Parathyroid adenoma (tissue), 2 donors: ENCODE data around the gene CYP3A4.

Source experiments
- H2AFZ ChIP-seq: fragments of 300-600 bp; sonication (generic); one replicate; pipeline ENCODE4 v1.7.0; 2017; ENCODE audit warnings: antibody characterized with exemption, mild to moderate bottlenecking
- H3K27ac ChIP-seq: fragments of 300-600 bp; sonication (generic); one replicate; pipeline ENCODE4 v1.7.0; 2017
- H3K27me3 ChIP-seq: fragments of 300-600 bp; sonication (generic); one replicate; pipeline ENCODE4 v1.7.0; 2017; ENCODE audit warnings: low read length; ENCODE audit not compliant: control insufficient read depth, insufficient read depth
- H3K36me3 ChIP-seq: fragments of 300-600 bp; sonication (generic); one replicate; pipeline ENCODE4 v1.7.0; 2017; ENCODE audit warnings: low read length; ENCODE audit not compliant: control insufficient read depth, insufficient read depth
- H3K4me1 ChIP-seq: fragments of 300-600 bp; sonication (generic); one replicate; pipeline ENCODE4 v1.7.0; 2017; ENCODE audit warnings: control low read depth
- H3K4me2 ChIP-seq: fragments of 300-600 bp; sonication (generic); one replicate; pipeline ENCODE4 v1.7.0; 2017; ENCODE audit warnings: low read length
- H3K4me3 ChIP-seq: fragments of 300-600 bp; sonication (generic); one replicate; pipeline ENCODE4 v1.7.0; 2017; ENCODE audit warnings: low read depth, low read length
- H3K79me2 ChIP-seq: fragments of 300-600 bp; sonication (generic); one replicate; pipeline ENCODE4 v1.7.0; 2017; ENCODE audit warnings: control low read depth
- H3K9ac ChIP-seq: fragments of 300-600 bp; sonication (generic); one replicate; pipeline ENCODE4 v1.7.0; 2017; ENCODE audit warnings: mild to moderate bottlenecking
- H3K9me3 ChIP-seq: fragments of 300-600 bp; sonication (generic); one replicate; pipeline ENCODE4 v1.7.0; 2017; ENCODE audit warnings: low read length; ENCODE audit not compliant: control insufficient read depth
- CTCF ChIP-seq: fragments of 300-600 bp; sonication (generic); IDR thresholded peaks from one replicate; pipeline ENCODE4 v1.7.0; 2017; ENCODE audit warnings: antibody characterized with exemption, mild to moderate bottlenecking
- donor health status: primary hyperparathyroidism.

Gene CYP3A4

GRCh38 chr7:99742737-99743394 is 41.1 kb downstream of the CYP3A4 start:
- H2AFZ ChIP-seq: no peak overlapping the region
- H3K4me3 ChIP-seq: no peak overlapping the region
- no peaks in the 10 kb centered on the region for H3K36me3 ChIP-seq
- no peak overlapping the region for H3K4me2 ChIP-seq
- H3K4me1 ChIP-seq: no peaks in the 10 kb centered on the region
- no peaks in the 10 kb centered on the region for H3K27me3 ChIP-seq
- H3K9me3 ChIP-seq: no peaks in the 10 kb centered on the region
- no peak overlapping the region for H3K27ac ChIP-seq
- TF ChIP-seq CTCF: no peak
- no peaks in the 10 kb centered on the region for H3K79me2 ChIP-seq
- H3K9ac ChIP-seq: no peak overlapping the region

- Histone ChIP-seq H3K27ac (no peak overlapping the region), H3K4me3 (no peak overlapping the region), H3K27me3 (no peaks in the 10 kb centered on the region), H3K9ac (no peak overlapping the region), H3K36me3 (no peaks in the 10 kb centered on the region), H3K79me2 (no peaks in the 10 kb centered on the region), H3K4me1 (no peaks in the 10 kb centered on the region), H3K4me2 (no peak overlapping the region), H2AFZ (no peak overlapping the region), H3K9me3 (no peaks in the 10 kb centered on the region)
- TF ChIP-seq CTCF: no peak
Observed at GRCh38 chr7:99741441-99741795, 42.6 kb downstream of the CYP3A4 start.

GRCh38 chr7:99740573-99741440 is 43.2 kb downstream of the CYP3A4 start:
- H2AFZ ChIP-seq: no peak overlapping the region
- no peak overlapping the region for H3K9ac ChIP-seq
- H3K36me3 ChIP-seq: no peaks in the 10 kb centered on the region
- H3K9me3 ChIP-seq: no peaks in the 10 kb centered on the region
- H3K4me3 ChIP-seq: no peak overlapping the region
- no peak for TF ChIP-seq CTCF
- H3K27ac ChIP-seq: no peak overlapping the region
- no peaks in the 10 kb centered on the region for H3K79me2 ChIP-seq
- no peaks in the 10 kb centered on the region for H3K4me1 ChIP-seq
- H3K4me2 ChIP-seq: no peak overlapping the region
- no peaks in the 10 kb centered on the region for H3K27me3 ChIP-seq

GRCh38 chr7:99739699-99740572 is 44.0 kb downstream of the CYP3A4 start:
- no peak for TF ChIP-seq CTCF
- no peak overlapping the region for H3K27ac ChIP-seq

More at GRCh38 chr7:99739699-99740572, 44.0 kb downstream of the CYP3A4 start:
- H3K9me3 ChIP-seq: no peaks in the 10 kb centered on the region
- H3K4me2 ChIP-seq: no peak overlapping the region
- no peaks in the 10 kb centered on the region for H3K27me3 ChIP-seq
- H2AFZ ChIP-seq: no peak overlapping the region
- no peaks in the 10 kb centered on the region for H3K36me3 ChIP-seq
- H3K9ac ChIP-seq: no peak overlapping the region
- H3K79me2 ChIP-seq: no peaks in the 10 kb centered on the region
- no peaks in the 10 kb centered on the region for H3K4me1 ChIP-seq
- H3K4me3 ChIP-seq: no peak overlapping the region
